ENCODE data around the gene NAV2.

DNA sequence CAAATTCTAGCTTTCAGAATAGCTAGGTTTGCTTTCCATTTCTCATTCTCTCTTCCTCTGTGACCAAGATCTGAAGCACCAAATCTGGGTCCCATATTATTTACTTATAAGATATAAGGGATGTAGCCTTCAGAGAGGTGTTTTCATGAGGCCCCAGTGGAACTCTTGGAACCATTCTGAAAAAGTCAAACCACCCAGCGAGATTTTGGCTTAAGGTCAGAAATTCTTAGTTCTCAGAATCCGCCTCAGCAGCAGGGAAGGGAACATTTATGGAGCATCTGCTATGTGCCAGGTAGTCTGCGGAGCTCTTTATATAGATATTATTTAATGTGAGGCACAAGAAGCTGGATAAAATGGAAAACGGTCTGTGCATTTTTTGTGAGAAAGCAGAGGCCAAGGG is 6.3 kb downstream of the NAV2 start:
- TF ChIP-seq, protein P1, sequence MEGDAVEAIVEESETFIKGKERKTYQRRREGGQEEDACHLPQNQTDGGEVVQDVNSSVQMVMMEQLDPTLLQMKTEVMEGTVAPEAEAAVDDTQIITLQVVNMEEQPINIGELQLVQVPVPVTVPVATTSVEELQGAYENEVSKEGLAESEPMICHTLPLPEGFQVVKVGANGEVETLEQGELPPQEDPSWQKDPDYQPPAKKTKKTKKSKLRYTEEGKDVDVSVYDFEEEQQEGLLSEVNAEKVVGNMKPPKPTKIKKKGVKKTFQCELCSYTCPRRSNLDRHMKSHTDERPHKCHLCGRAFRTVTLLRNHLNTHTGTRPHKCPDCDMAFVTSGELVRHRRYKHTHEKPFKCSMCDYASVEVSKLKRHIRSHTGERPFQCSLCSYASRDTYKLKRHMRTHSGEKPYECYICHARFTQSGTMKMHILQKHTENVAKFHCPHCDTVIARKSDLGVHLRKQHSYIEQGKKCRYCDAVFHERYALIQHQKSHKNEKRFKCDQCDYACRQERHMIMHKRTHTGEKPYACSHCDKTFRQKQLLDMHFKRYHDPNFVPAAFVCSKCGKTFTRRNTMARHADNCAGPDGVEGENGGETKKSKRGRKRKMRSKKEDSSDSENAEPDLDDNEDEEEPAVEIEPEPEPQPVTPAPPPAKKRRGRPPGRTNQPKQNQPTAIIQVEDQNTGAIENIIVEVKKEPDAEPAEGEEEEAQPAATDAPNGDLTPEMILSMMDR (IDR thresholded peaks at IDR 0.05 in 2 of 3, conservative IDR thresholded peaks at IDR 0.05 in 1 of 3; ENCODE audit: borderline replicate concordance in 1 of 3, insufficient read depth in 1 of 3, low read depth in 2 of 3, low read length in 2 of 3): no peak
- TF ChIP-seq RAD21 (IDR thresholded peaks at IDR 0.05; ENCODE audit: low read depth) (no peak), JUND (IDR thresholded peaks at IDR 0.05) (no peak), EZH2 (IDR thresholded peaks at IDR 0.05) (no peak), ZNF274 (IDR thresholded peaks at IDR 0.05; ENCODE audit: low read depth, low read length) (no peak), FOSL1 (IDR thresholded peaks at IDR 0.05; ENCODE audit: low read depth) (no peak), POLR2A (IDR thresholded peaks at IDR 0.05; ENCODE audit: borderline replicate concordance, extremely low read depth, insufficient read depth, insufficient read length) (no peak), EZH2phosphoT487 (IDR thresholded peaks at IDR 0.05; ENCODE audit: borderline replicate concordance) (no peak), CBX3 (IDR thresholded peaks at IDR 0.05; ENCODE audit: low read depth) (no peak), POLR2AphosphoS5 (IDR thresholded peaks at IDR 0.05; ENCODE audit: low read depth, low read length) (no peak), SIN3A (IDR thresholded peaks at IDR 0.05; ENCODE audit: low read depth) (no peak)
- TF ChIP-seq, protein P2, sequence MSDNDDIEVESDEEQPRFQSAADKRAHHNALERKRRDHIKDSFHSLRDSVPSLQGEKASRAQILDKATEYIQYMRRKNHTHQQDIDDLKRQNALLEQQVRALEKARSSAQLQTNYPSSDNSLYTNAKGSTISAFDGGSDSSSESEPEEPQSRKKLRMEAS (IDR thresholded peaks at IDR 0.05): no peak
- TF ChIP-seq, protein P3, sequence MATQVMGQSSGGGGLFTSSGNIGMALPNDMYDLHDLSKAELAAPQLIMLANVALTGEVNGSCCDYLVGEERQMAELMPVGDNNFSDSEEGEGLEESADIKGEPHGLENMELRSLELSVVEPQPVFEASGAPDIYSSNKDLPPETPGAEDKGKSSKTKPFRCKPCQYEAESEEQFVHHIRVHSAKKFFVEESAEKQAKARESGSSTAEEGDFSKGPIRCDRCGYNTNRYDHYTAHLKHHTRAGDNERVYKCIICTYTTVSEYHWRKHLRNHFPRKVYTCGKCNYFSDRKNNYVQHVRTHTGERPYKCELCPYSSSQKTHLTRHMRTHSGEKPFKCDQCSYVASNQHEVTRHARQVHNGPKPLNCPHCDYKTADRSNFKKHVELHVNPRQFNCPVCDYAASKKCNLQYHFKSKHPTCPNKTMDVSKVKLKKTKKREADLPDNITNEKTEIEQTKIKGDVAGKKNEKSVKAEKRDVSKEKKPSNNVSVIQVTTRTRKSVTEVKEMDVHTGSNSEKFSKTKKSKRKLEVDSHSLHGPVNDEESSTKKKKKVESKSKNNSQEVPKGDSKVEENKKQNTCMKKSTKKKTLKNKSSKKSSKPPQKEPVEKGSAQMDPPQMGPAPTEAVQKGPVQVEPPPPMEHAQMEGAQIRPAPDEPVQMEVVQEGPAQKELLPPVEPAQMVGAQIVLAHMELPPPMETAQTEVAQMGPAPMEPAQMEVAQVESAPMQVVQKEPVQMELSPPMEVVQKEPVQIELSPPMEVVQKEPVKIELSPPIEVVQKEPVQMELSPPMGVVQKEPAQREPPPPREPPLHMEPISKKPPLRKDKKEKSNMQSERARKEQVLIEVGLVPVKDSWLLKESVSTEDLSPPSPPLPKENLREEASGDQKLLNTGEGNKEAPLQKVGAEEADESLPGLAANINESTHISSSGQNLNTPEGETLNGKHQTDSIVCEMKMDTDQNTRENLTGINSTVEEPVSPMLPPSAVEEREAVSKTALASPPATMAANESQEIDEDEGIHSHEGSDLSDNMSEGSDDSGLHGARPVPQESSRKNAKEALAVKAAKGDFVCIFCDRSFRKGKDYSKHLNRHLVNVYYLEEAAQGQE (IDR thresholded peaks at IDR 0.05; ENCODE audit: low read depth): no peak

Data from HCT116 (cell line).